GM18519 (cell line): ENCODE results near the gene GALNT13.

Experiments
- ATAC-seq: cut with Tn5 transposase; IDR thresholded peaks from one replicate; pipeline ENCODE4 v1.9.1; 2021; ENCODE audit warnings: mild to moderate bottlenecking, moderate library complexity; ENCODE audit not compliant: unreplicated experiment, low FRiP score

GALNT13 gene

DNA sequence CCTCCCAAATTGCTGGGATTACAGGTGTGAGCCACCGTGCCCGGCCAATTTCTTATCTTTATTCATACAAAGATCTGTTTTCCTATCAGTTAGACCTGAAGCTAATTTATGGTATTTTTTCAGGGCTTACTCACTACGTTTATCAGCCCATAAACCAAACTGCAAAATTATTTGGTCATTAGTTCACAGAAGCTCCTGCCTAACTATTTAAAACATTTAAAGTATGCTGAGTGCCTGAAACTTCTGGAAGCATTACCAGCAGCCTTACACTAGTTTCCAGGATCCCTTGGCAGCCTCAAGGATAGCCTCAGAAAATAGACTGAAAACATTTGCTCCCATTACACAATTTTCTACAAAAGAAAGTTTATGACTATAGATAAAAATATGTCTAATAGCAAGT, 68.8 kb downstream of the GALNT13 start:
- ATAC-seq = no peak

- no peak for ATAC-seq
These were observed 73.1 kb downstream of the GALNT13 start for GRCh38 chr2:153944800-153945199.

GRCh38 chr2:153946036-153946435, 74.3 kb downstream of the GALNT13 start:
- no peak for ATAC-seq

GRCh38 chr2:153953761-153954160, 82.0 kb downstream of the GALNT13 start:
- no peak for ATAC-seq

DNA sequence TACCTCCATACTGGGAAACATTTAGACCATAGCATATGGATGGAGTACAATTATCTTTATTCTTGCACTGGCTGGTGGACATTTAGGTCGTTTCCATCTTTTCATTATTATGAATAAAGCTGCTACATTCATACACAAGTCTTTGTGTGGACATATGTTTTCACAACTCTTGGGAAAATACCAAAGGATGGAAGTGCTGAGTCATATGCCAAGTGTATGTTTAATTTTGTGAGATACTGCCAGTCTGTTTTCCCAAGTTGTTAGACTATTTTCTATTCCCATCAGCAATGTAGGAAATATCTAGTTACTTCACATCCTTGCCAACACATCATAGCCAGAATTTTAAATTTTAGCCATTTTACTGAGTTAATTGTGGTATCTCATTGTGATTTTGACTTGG, 91.5 kb downstream of the GALNT13 start:
- no peak for ATAC-seq

- no peak for ATAC-seq
These were observed 95.7 kb downstream of the GALNT13 start for GRCh38 chr2:153967248-153967973.

DNA sequence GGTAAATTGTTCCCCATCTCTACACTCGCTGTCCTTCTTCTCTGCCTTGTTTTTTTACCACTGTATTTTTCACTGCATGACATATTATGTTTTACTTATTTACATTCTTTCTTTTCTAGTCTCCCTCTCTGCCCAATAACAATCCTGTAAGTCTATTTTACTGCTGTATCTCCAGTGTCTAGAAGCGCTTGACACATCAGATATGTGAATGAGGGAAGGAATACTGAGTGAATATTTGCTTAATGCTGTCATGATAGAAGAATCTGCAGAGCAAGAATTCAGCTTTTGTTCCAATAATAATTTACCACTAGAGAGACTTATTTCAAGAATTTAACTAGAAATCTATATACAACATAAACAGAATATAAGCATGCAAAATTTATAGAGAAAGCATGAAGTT, 99.5 kb downstream of the GALNT13 start:
- ATAC-seq = no peak

GRCh38 chr2:153971855-153972254, 100.1 kb downstream of the GALNT13 start:
- ATAC-seq = no peak

- no peak for ATAC-seq
These were observed 100.7 kb downstream of the GALNT13 start for GRCh38 chr2:153972412-153972811.

DNA sequence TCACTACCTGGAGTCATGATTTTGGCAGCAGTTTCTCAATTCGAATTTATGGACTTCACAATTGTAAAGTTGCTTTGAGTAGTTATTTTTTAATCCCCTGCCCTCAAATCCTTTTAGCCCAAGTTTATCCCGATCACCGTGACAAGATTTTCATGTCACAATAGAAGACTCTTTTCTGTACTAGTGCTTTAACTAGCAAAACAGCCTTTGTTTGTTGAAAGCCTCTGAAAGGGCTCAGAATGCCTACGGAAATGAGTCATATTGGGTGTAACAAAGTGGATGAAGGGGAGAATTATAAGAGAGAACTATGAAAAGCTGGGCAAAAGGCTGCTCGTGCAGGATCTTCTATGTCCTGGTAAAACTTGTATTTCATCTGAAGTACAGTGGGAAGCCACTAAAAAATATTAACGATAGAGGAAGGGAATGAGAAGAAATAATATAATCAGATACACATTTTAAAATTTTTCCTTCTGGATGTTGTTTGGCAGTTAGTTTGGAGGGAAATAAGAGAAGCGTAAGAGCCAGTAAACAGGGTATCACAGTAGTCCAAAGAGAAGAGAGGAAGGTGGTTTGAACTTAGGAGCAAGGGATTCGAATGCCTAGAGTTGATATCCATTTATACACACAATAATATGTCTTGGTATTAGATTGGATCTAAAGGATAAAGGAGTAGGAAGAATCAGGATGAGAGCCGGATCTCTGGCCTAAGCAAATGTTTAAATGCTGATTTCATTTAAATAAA, 114.9 kb downstream of the GALNT13 start:
- ATAC-seq = no peak

DNA sequence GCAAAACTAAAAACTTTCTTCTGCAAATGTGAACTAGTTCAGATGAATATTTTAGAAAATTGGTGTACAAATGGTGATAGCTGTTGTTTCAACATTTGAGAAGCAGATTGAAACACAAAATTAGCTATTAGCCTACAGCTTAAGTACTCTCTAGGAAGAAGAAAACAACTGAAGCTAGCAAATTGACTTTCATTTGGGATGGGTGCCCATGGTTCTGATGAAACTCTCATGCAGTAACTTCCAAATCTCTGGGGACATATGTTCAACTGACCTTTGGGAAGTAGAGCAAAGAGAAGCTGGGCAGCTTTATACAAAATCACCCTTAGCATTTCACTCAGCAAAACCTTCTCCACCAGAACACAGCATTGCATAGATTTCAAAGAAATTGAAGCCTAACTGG, 119.0 kb downstream of the GALNT13 start:
- no peak for ATAC-seq

GRCh38 chr2:154013514-154013913, 141.8 kb downstream of the GALNT13 start:
- no peak for ATAC-seq

DNA sequence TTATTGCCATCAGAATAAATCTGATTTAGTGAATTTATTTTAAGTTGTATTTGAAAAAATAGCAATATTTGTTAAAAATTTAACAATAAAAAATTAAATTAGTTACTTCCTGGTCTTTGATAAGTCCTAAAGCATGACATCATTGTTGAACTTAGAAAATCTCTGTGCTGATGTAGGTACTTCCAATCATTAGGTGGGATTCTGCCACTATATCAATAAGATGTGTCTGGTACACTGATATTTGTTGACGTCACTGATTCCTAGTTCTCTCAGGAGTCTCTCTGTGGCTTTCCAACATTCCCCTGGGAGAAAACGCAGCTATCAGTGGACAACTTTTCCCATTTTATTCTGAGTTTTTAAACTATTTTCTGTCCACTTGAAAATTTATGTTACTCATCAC, 143.5 kb downstream of the GALNT13 start:
- no peak for ATAC-seq

- no peak for ATAC-seq
These were observed 157.8 kb downstream of the GALNT13 start for GRCh38 chr2:154029504-154029903.

DNA sequence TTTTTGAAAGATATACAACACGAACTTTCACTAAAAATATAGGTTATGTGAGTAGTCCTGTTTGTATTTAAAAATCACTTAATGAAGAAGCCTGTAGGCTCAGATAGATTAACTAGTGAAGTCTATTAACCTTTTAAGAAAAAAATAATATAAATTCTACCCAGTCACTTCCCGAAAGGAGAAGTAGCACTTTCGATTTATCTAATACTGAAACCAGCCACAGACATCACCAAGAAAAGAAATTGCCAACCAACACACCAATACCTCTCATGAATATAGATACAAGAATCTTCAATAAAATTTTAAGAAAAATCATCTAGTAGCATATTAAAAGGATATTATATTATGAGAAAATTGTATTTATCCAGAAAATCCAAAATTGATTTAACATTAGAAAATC, 160.5 kb downstream of the GALNT13 start:
- ATAC-seq = no peak

GRCh38 chr2:154046493-154046892, 174.8 kb downstream of the GALNT13 start:
- ATAC-seq = no peak

DNA sequence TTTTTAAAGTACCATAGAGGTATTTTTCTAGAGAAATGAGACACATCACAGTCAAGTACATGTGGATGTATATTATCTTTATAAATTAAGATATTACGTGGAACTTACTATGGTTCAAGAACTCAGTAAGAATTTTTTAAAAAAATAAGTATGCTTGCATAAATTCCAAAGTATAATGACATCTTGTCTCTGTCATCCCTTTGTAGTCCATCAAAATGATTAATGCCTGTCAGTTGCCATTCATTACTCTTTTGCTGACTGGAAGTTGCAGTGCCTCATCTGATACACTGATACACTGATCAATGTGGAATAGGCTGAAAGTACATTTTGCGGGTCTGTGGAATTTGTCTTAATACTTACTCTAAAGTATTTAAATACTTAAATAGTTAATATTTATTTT, 177.2 kb downstream of the GALNT13 start:
- no peak for ATAC-seq

- ATAC-seq = no peak
These were observed 177.8 kb downstream of the GALNT13 start for GRCh38 chr2:154049561-154049960.

- ATAC-seq = no peak
These were observed 195.4 kb downstream of the GALNT13 start for GRCh38 chr2:154067124-154067523.

DNA sequence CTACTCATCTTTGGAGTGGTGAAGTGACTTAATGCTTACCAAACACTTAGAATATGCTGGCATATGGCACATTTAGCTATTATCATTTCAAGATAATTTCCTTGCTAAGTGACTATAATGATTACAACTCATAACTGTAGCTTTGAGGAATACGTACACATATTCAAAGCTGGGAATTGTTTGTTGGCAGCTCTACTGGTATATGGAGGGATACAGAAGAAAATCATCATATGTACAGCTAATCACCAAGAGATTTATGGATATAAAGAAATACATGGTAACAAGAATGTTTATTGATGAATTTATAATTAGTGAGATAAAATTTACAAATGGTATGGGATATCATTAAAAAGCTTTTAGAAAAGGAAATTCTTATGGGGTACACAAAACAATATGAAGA, 207.2 kb downstream of the GALNT13 start:
- no peak for ATAC-seq

- ATAC-seq = no peak
These were observed 220.8 kb downstream of the GALNT13 start for GRCh38 chr2:154092571-154092970.

GRCh38 chr2:154093856-154094255, 222.1 kb downstream of the GALNT13 start:
- no peak for ATAC-seq
